NCI-H774 (cell line): ENCODE results near the gene PTGES2.

Source experiments
- DNase-seq: peaks from one replicate; lab custom pipeline; 2025; lab: John Stamatoyannopoulos, UW

The PTGES2 gene

GRCh38 chr9:128102861-128103588 lies 24.5 kb downstream of the PTGES2 start:
- DNase-seq: no peak

- no peak for DNase-seq
Measured at GRCh38 chr9:128102196-128102595, 25.3 kb downstream of the PTGES2 start.

GRCh38 chr9:128101690-128102089 lies 25.8 kb downstream of the PTGES2 start:
- no peak for DNase-seq

GRCh38 chr9:128101231-128101661 lies 26.3 kb downstream of the PTGES2 start:
- DNase-seq: no peak

GRCh38 chr9:128100581-128100980 lies 26.9 kb downstream of the PTGES2 start:
- no peak for DNase-seq

GRCh38 chr9:128099932-128100491 lies 27.5 kb downstream of the PTGES2 start:
- DNase-seq: no peak

GRCh38 chr9:128099231-128099931 lies 28.1 kb downstream of the PTGES2 start:
- DNase-seq: no peak

- DNase-seq: peak; percentile 90
Measured at GRCh38 chr9:128098297-128099230, 29.0 kb downstream of the PTGES2 start.

- no peak for DNase-seq
Measured at GRCh38 chr9:128097543-128098296, 29.8 kb downstream of the PTGES2 start.

GRCh38 chr9:128096616-128097536 lies 30.7 kb downstream of the PTGES2 start:
- no peak for DNase-seq

- no peak for DNase-seq
Measured at GRCh38 chr9:128094950-128095544, 32.5 kb downstream of the PTGES2 start.

GRCh38 chr9:128094166-128094949 lies 33.2 kb downstream of the PTGES2 start:
- peak; percentile 93 for DNase-seq

GRCh38 chr9:128093011-128093410 lies 34.5 kb downstream of the PTGES2 start:
- no peak for DNase-seq

- no peak for DNase-seq
Measured at GRCh38 chr9:128092199-128092977, 35.1 kb downstream of the PTGES2 start.

- no peak for DNase-seq
Measured at GRCh38 chr9:128091571-128091970, 36.0 kb downstream of the PTGES2 start.

GRCh38 chr9:128091144-128091543 lies 36.4 kb downstream of the PTGES2 start:
- no peak for DNase-seq

GRCh38 chr9:128089299-128089698 lies 38.2 kb downstream of the PTGES2 start:
- no peak for DNase-seq

GRCh38 chr9:128088253-128088945 lies 39.1 kb downstream of the PTGES2 start:
- no peak for DNase-seq
